Gastrocnemius medialis (tissue), 4 donors: ENCODE data around the gene GBA3.

Experiments
- CTCF ChIP-seq, 5 experiments: fragments of 450-650 bp in 3 of 5; fragments of 200-600 bp in 2 of 5; sonication (generic) in 2 of 5; IDR thresholded peaks in 4 of 5; conservative IDR thresholded peaks in 1 of 5; 1 replicate in 4 of 5; 2 replicates in 1 of 5; pipeline ENCODE4 v1.5.1; 2016 to 2019; ENCODE audit warnings: antibody characterized with exemption in 5 of 5, mild to moderate bottlenecking in 3 of 5, moderate library complexity in 3 of 5
- POLR2A ChIP-seq, 2 donors: fragments of 450-650 bp; IDR thresholded peaks; one replicate each; pipeline ENCODE4 v1.6.1; 2017; ENCODE audit warnings: antibody characterized with exemption in 2 of 2, mild to moderate bottlenecking in 2 of 2, moderate library complexity in 2 of 2

- TF ChIP-seq CTCF (IDR thresholded peaks at IDR 0.05 in 4 of 5, conservative IDR thresholded peaks at IDR 0.05 in 1 of 5): no peak
- no peak for TF ChIP-seq POLR2A (IDR thresholded peaks at IDR 0.05)
Observed at GRCh38 chr4:22707390-22707789, 14.7 kb downstream of the GBA3 start.
